Peyer's patch (tissue), 4 donors: ENCODE measurements around the gene TEAD1. TPM values are rescaled to one million over a fixed set of nuclear protein-coding genes. Genes with fewer than 3 reads are reported as not detected.
A peak's percentile ranks its signal among the peaks of the same experiment; 100 is the strongest.

ENCODE experiments used
- DNase-seq, 3 donors: peaks; one replicate each; pipeline ENCODE4 v3.0.0-alpha.2; 2017 to 2019
- H3K27ac ChIP-seq, 4 donors: fragments of 200-600 bp; sonication (generic); one replicate each; pipeline ENCODE4 v1.5.1; 2016 to 2019
- H3K27me3 ChIP-seq, 2 donors: fragments of 200-600 bp; sonication (generic); one replicate each; pipeline ENCODE4 v1.5.1; 2019
- H3K36me3 ChIP-seq, 3 donors: fragments of 200-600 bp; sonication (generic); one replicate each; pipeline ENCODE4 v1.5.1; 2016 to 2019
- H3K4me1 ChIP-seq, 4 donors: fragments of 200-600 bp; sonication (generic); one replicate each; pipeline ENCODE4 v1.5.1; 2016 to 2019
- H3K4me3 ChIP-seq, 4 donors: fragments of 200-600 bp; sonication (generic); 1 replicate in 3 of 4; 2 replicates in 1 of 4; pipeline ENCODE4 v1.5.1; 2016 to 2019; ENCODE audit warnings: mild to moderate bottlenecking in 1 of 4
- H3K9me3 ChIP-seq, 4 donors: fragments of 200-600 bp; sonication (generic); one replicate each; pipeline ENCODE4 v1.5.1; 2016 to 2019; ENCODE audit warnings: mild to moderate bottlenecking in 1 of 4
- CTCF ChIP-seq, 6 experiments: fragments of 450-650 bp in 4 of 6; fragments of 200-600 bp in 2 of 6; sonication (generic) in 1 of 6; IDR thresholded peaks; one replicate each; pipeline ENCODE4 v1.5.1; 2017 to 2019; ENCODE audit warnings: antibody characterized with exemption in 6 of 6, mild to moderate bottlenecking in 3 of 6, moderate library complexity in 1 of 6
- POLR2A ChIP-seq, 2 donors: fragments of 450-650 bp; IDR thresholded peaks; one replicate each; pipeline ENCODE4 v1.5.1; 2017; ENCODE audit warnings: antibody characterized with exemption in 2 of 2, mild to moderate bottlenecking in 2 of 2, moderate library complexity in 2 of 2
- total RNA-seq, 4 donors: library from RNA; depleted of rRNA; stranded (reverse); fragments of >200 nt; gene quantifications; one replicate each; pipeline ENCODE4 v1.1.0, GENCODE V29; 2016

TEAD1 gene
- total RNA-seq, 4 donors from 2014 or later = 34.5 to 125 (median 65.1) TPM

- DNase-seq = no peak
- H3K36me3 ChIP-seq = no peaks in the 10 kb centered on the region
- no peaks in the 10 kb centered on the region for H3K9me3 ChIP-seq
- peak overlapping the region in 1 of 4 donors; percentile 8 for H3K27ac ChIP-seq
- H3K4me3 ChIP-seq = no peak overlapping the region
- peaks cover 0 to 23% (median 0%) of the 10 kb centered on the region in 4 donors for H3K4me1 ChIP-seq
- no peak for TF ChIP-seq POLR2A (IDR thresholded peaks at IDR 0.05)
- H3K27me3 ChIP-seq = no peaks in the 10 kb centered on the region
These were observed 166.8 kb downstream of the TEAD1 start for GRCh38 chr11:12840871-12841660.

DNA sequence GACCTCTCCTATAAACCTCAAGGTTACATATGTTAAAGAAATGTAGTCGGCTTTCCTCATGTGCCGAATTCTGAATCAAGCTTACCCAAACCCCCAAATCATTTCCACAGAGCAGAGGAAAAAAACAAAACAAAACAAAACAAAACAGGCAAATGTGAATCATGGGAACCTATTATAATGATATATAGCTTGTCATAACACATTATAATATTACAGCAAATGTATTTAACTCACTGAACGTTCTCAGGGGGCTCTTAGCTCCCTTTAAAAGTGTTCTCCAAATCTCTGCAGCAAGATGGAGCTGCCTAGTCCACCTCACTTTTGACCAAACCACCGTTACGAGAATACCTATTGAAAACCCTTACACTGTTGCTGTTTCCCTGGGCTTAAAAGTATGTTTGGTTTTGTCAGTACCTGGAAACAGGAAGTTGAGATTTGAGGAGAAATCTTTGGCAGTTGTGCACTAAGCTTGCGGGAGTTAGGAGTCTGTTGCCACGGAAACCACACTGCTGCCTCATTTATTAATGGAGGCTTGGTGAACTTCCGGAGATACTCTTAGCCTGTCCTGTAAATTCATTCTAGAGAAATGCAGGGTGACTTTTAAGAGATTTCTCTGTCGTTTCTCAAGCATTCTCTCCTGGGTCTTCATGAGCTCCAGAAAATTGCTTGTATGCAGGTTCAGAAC lies 167.9 kb downstream of the TEAD1 start:
- no peak for TF ChIP-seq POLR2A (IDR thresholded peaks at IDR 0.05)
- TF ChIP-seq CTCF (IDR thresholded peaks at IDR 0.05) = no peak
- Histone ChIP-seq H3K36me3 (no peaks in the 10 kb centered on the region), H3K27ac (peak overlapping the region in 1 of 4 donors; percentile 8), H3K27me3 (no peaks in the 10 kb centered on the region), H3K9me3 (no peaks in the 10 kb centered on the region), H3K4me1 (peaks cover 0 to 33% (median 0%) of the 10 kb centered on the region in 4 donors), H3K4me3 (no peak overlapping the region)
- DNase-seq = no peak

DNA sequence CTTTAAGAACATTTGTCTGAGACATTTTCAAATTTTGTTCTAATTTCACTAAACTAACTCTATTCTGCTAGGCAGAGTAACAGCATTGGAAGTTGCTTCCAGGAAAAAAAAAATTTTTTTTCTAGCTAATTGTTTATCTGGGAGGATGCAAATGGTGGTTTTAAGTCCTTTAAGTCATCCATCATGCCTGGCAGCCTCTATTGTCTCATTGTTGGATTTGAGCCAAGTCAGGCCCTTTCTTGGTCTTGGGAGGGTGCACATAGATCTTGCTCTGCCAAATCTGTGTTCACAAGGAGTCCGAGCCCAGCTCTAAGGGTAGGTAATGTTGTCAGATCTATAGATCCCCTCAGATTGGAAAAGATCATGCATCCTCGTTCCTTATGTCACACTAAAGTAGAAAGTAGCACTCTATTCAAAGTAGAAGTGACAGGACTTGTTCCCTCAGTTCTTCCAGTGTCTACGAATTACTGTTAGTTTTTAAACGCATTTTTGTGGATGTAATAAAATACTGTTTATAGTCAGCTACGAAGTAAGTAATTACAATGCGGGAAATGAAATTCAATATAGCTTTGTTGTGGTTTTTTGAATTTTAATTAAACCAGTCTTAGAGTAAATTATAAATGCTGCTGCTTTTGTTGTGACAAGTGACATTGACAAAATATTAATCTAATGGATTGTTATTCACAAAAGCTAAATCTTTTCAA lies 168.9 kb downstream of the TEAD1 start:
- no peak overlapping the region for H3K4me3 ChIP-seq
- H3K36me3 ChIP-seq = no peaks in the 10 kb centered on the region
- no peaks in the 10 kb centered on the region for H3K27me3 ChIP-seq
- no peak for DNase-seq
- peaks cover 0 to 35% (median 0%) of the 10 kb centered on the region in 4 donors for H3K4me1 ChIP-seq
- H3K9me3 ChIP-seq = no peaks in the 10 kb centered on the region
- TF ChIP-seq POLR2A (IDR thresholded peaks at IDR 0.05) = no peak
- TF ChIP-seq CTCF (IDR thresholded peaks at IDR 0.05) = no peak
- H3K27ac ChIP-seq = no peak overlapping the region

DNA sequence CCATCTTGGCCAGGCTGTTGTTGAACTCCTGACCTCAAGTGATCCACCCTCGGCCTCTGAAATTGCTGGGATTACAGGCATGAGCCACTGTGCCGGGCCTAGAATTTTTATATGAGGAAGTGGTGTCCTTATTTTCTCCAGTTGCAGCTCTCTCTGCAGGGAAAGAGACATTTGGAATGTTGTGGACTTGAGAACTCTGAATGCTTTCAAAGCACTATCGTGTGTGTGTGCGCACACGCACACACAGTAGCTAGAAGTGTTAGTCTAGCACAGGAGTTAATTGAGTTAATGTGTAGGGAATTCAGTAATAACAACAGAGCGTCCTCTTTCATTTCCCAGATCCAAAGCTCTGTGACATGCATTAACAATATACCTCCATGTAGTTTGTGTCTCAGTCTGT lies 170.9 kb downstream of the TEAD1 start:
- DNase-seq = no peak
- H3K27ac ChIP-seq = peak overlapping the region in 3 of 4 donors; percentile 6 to 78 (median 76)
- H3K4me3 ChIP-seq = no peak overlapping the region
- TF ChIP-seq CTCF (IDR thresholded peaks at IDR 0.05) = no peak
- no peak for TF ChIP-seq POLR2A (IDR thresholded peaks at IDR 0.05)
- no peaks in the 10 kb centered on the region for H3K27me3 ChIP-seq
- H3K9me3 ChIP-seq = no peaks in the 10 kb centered on the region
- no peaks in the 10 kb centered on the region for H3K36me3 ChIP-seq
- H3K4me1 ChIP-seq = peaks cover 0 to 35% (median 0%) of the 10 kb centered on the region in 4 donors

DNA sequence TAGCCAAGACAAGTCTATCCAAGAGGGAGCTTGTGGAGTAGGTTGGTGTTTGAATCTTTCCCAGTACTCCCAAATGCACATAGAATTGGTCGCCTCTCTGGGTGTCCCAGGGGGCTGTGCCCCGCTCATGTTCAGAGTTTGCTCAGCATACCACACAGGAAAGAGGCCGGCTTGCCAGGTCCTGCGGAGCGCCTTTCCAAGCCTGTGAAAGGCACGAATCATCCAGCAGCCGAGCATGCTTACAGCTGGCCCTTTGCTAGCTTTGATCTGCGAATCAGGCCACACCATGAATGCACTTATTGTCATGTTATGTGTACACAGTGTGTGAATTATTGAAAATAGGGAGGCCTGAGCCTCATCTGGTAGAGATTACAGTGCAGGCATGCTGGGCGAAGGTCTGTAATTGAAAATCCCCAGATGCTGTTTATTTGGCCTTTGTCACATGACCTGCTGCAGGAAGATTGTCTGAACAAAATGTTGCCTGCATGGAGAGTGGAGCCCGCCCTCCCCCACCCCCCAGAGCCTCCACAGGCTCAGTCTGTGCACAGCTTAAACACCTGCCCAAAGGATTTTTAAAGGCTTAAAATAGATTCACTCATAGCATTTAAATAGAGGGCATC lies 171.6 kb downstream of the TEAD1 start:
- DNase-seq = peak in 2 of 3 donors; percentile 61 to 70
- no peak overlapping the region for H3K4me3 ChIP-seq
- peaks cover 0 to 33% (median 0%) of the 10 kb centered on the region in 4 donors for H3K4me1 ChIP-seq
- no peaks in the 10 kb centered on the region for H3K9me3 ChIP-seq
- no peaks in the 10 kb centered on the region for H3K36me3 ChIP-seq
- TF ChIP-seq CTCF (IDR thresholded peaks at IDR 0.05) (no peak), POLR2A (IDR thresholded peaks at IDR 0.05) (no peak)
- H3K27me3 ChIP-seq = no peaks in the 10 kb centered on the region
- H3K27ac ChIP-seq = peak overlapping the region; percentile 6 to 78 (median 43)
